ENCODE data around the gene ABHD12. TPM values are rescaled to one million over a fixed set of nuclear protein-coding genes. Genes with fewer than 3 reads are reported as not detected.

ABHD12 gene
- total and polyA plus RNA-seq, 12 donors = 17.6 to 95.8 (median 54.1) TPM

DNA sequence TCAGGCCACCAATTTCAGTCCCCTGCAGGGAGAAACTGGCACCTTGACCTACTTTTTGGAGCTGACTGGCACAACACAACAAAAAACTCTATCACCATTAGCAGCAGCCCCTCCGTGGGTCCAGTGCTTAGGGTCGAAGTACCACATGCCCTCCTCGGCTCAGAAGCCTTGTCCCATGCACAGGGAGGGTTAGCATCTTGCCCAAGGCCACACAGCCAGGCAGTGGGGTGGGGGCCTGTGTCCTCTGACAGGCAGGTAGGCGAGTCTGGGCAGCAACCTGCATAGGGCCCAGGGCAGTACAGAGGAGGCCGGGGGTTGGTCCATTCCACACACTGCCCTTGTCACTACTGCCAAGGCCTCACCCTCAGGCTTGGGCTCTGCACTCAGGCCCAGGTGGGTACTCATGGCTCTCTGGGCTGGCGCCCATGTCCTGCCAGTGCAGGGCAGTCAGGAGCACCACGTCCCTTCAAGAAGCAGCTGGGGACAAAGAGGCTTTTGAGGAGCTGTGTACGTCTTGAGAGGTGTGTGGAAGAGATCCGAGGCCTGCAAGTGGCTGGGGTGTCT lies 89.2 kb downstream of the ABHD12 start:
- no peak for DNase-seq
- H3K27me3 ChIP-seq = no peaks in the 10 kb centered on the region
- TF ChIP-seq POLR2A (IDR thresholded peaks at IDR 0.05) = no peak
- TF ChIP-seq, protein P1, sequence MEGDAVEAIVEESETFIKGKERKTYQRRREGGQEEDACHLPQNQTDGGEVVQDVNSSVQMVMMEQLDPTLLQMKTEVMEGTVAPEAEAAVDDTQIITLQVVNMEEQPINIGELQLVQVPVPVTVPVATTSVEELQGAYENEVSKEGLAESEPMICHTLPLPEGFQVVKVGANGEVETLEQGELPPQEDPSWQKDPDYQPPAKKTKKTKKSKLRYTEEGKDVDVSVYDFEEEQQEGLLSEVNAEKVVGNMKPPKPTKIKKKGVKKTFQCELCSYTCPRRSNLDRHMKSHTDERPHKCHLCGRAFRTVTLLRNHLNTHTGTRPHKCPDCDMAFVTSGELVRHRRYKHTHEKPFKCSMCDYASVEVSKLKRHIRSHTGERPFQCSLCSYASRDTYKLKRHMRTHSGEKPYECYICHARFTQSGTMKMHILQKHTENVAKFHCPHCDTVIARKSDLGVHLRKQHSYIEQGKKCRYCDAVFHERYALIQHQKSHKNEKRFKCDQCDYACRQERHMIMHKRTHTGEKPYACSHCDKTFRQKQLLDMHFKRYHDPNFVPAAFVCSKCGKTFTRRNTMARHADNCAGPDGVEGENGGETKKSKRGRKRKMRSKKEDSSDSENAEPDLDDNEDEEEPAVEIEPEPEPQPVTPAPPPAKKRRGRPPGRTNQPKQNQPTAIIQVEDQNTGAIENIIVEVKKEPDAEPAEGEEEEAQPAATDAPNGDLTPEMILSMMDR (IDR thresholded peaks at IDR 0.05) = no peak
- intact Hi-C loops (cut with DNase I) = no loop called here
- peaks cover 4 to 7% of the 10 kb centered on the region in 2 donors for H3K4me1 ChIP-seq (replicated peaks in 1 of 2)
- 64 to 89% (median 75%) methylated on average over 3 to 9 of the region's 9 CpGs for WGBS, 4 donors
- H3K9me3 ChIP-seq (replicated peaks in 1 of 3) = no peaks in the 10 kb centered on the region
- H3K4me3 ChIP-seq = no peak overlapping the region
- H3K36me3 ChIP-seq (replicated peaks in 1 of 2) = peaks cover 0 to 10% of the 10 kb centered on the region in 2 donors
- peak overlapping the region in 1 of 5 donors; percentile 42 for H3K27ac ChIP-seq

DNA sequence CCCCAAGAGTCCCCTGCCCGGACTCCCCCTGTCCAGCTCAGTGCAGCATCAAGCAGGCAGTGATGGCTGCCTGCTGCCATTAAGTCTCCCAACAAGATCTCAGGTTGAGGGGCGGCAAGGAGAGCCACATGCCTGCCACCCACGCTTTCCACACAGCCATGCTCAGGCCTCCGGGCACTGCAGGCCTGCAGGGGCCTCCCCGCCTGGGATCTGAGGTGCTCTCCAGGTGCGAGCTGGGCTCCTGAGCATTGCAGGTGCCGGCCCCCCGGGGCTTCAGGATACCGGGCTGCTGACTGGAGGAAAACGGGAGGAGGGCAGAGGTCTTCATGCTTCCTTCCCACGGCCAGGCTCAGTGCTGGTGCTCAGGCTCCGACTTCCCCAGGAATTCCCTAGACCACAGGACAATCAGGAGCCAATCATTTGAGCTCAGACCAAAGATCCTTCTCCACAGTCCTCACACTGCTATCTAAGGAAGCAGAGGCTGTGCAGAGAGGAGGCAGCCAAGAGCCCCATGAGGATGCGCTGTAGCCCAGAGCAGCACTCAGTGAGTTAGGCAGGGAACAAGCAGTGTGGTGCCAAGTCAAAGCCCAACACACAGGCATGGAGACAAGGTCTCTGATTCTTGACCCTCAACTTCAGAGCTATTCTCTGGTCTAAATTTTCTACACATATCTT lies 90.0 kb downstream of the ABHD12 start:
- TF ChIP-seq POLR2A (IDR thresholded peaks at IDR 0.05) = no peak
- TF ChIP-seq, protein P1 (IDR thresholded peaks at IDR 0.05) = no peak
- H3K4me1 ChIP-seq (replicated peaks in 1 of 2) = peaks cover 12 to 14% of the 10 kb centered on the region in 2 donors
- H3K27ac ChIP-seq = peak overlapping the region in 1 of 5 donors; percentile 42
- WGBS, 4 donors = 80 to 92% (median 88%) methylated on average over 1 to 13 of the region's 13 CpGs
- no peak for DNase-seq
- no peak overlapping the region for H3K4me3 ChIP-seq
- no peaks in the 10 kb centered on the region for H3K9me3 ChIP-seq (replicated peaks in 1 of 3)
- intact Hi-C loops (cut with DNase I) = no loop called here
- H3K36me3 ChIP-seq (replicated peaks in 1 of 2) = peaks cover 0 to 10% of the 10 kb centered on the region in 2 donors
- no peaks in the 10 kb centered on the region for H3K27me3 ChIP-seq

DNA sequence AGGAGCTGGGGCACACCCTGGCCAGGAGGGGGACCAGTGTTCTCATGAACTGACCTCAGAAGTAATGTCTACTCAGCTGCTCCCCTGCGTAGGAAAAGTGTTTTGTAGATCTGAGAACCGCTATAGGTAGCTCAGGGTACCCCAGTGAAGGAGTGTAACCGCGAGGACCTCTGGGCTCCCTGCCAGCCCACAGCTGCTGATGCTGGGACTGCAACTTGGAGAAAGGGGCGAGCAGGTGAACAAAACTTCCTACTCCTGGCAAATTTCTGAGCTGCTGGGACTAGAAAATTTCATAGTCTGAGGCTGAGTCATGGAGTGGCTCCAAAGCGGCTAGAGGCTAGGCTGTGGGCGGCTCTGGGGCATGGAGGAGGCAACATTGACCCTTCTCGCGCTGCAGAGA lies 90.8 kb downstream of the ABHD12 start:
- no peaks in the 10 kb centered on the region for H3K9me3 ChIP-seq (replicated peaks in 1 of 3)
- H3K36me3 ChIP-seq (replicated peaks in 1 of 2) = peaks cover 0 to 10% of the 10 kb centered on the region in 2 donors
- peaks cover 18 to 22% of the 10 kb centered on the region in 2 donors for H3K4me1 ChIP-seq (replicated peaks in 1 of 2)
- no peak for DNase-seq
- no peak overlapping the region for H3K27ac ChIP-seq
- no peak for TF ChIP-seq POLR2A (IDR thresholded peaks at IDR 0.05)
- TF ChIP-seq, protein P1 (IDR thresholded peaks at IDR 0.05) = no peak
- intact Hi-C loops (cut with DNase I) = loop anchor here (5.0 to 10.0 kb wide), 2 partner anchors 95 to 97 kb away; partner anchors contain the start of gene ABHD12 (in 1 of the 2)
- no peak overlapping the region for H3K4me3 ChIP-seq
- 85 to 94% (median 90%) methylated on average over 6 to 9 of the region's 9 CpGs for WGBS, 4 donors
- H3K27me3 ChIP-seq = no peaks in the 10 kb centered on the region

DNA sequence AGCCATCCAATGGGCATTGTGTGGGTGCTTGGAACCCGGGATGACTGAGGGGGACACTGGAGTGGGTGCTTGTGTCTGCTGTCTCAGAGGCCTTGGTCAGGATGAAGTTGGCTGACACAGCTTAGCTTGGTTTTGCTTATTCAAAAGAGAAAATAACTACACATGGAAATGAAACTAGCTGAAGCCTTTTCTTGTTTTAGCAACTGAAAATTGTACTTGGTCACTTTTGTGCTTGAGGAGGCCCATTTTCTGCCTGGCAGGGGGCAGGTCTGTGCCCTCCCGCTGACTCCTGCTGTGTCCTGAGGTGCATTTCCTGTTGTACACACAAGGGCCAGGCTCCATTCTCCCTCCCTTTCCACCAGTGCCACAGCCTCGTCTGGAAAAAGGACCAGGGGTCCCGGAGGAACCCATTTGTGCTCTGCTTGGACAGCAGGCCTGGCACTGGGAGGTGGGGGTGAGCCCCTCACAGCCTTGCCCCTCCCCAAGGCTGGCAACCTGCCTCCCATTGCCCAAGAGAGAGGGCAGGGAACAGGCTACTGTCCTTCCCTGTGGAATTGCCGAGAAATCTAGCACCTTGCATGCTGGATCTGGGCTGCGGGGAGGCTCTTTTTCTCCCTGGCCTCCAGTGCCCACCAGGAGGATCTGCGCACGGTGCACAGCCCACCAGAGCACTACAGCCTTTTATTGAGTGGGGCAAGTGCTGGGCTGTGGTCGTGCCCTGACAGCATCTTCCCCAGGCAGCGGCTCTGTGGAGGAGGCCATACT lies 93.3 kb downstream of the ABHD12 start:
- intact Hi-C loops (cut with DNase I) = loop anchor here (5.0 to 10.0 kb wide), 2 partner anchors 97 to 100 kb away; partner anchors contain the start of gene ABHD12 (in 1 of the 2)
- peak overlapping the region in 2 of 5 donors; percentile 43 for H3K27ac ChIP-seq
- no peaks in the 10 kb centered on the region for H3K9me3 ChIP-seq (replicated peaks in 1 of 3)
- 78 to 86% (median 81%) methylated on average over 5 to 10 of the region's 10 CpGs for WGBS, 4 donors
- no peaks in the 10 kb centered on the region for H3K27me3 ChIP-seq
- peaks cover 0 to 3% of the 10 kb centered on the region in 2 donors for H3K36me3 ChIP-seq (replicated peaks in 1 of 2)
- TF ChIP-seq, protein P1 (IDR thresholded peaks at IDR 0.05) = no peak
- TF ChIP-seq POLR2A (IDR thresholded peaks at IDR 0.05) = no peak
- DNase-seq = no peak
- H3K4me3 ChIP-seq = no peak overlapping the region
- peaks cover 18 to 27% of the 10 kb centered on the region in 2 donors for H3K4me1 ChIP-seq (replicated peaks in 1 of 2)
